NCI-H2081 (cell line): ENCODE measurements around the gene LONP2.
"Not testable (repeated sequence)": the region's sequence is repeated elsewhere in the genome, so short reads cannot be mapped to it uniquely, and the experiment has no call there.

Experiments
- DNase-seq, 2 experiments: peaks; one replicate each; lab custom pipeline; 2025; lab: John Stamatoyannopoulos, UW

LONP2 gene

GRCh38 chr16:48342591-48342990 lies 98.5 kb downstream of the LONP2 start:
- DNase-seq, result no peak

DNA sequence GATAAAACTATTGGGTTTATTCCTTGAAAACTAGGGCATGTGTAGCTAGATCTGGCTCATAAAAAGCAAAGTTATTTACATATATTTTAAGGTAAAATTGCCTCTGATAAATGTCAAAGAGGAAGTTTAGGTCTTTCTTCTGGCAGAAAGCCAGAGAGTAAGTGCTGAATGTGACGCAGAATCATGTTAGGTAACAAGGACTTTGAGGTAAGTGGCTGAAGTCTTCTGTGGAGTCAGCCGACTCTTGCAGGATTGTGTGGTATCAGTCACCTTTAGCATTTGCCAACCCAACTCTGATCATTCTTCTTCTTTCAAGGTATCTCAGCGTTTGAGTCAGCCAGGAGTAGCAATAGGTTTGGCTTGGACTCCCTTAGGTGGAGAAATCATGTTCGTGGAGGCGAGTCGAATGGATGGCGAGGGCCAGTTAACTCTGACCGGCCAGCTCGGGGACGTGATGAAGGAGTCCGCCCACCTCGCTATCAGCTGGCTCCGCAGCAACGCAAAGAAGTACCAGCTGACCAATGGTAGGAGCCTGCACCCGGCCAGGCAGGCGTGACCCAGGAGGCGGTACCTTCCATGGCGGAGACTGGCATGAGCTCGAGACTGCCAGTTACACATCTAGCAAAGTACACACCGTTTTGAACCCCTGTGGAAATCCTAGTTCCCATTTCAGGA lies 103.2 kb downstream of the LONP2 start:
- DNase-seq, result no peak

- no peak for DNase-seq
Measured at GRCh38 chr16:48347980-48348379, 103.9 kb downstream of the LONP2 start.

DNA sequence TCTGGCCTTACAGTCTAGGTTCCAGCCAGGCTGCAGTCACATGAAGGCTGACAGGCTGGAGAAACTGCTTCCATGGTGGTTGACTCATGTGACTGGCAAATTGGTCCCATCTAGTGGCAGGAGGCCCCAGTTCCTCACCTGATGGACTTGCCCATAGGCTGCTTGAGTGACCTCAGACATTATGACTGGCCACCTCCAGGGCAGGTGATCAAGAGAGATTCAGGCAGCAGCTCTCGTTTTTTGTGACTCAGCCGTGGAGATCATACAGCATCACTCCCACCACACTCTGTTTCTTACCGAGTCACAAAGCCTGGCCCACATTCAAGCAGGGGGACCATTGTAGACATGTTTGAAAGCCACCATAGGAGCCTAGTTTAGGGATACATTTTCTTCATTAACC lies 106.6 kb downstream of the LONP2 start:
- no peak for DNase-seq

GRCh38 chr16:48352648-48353390 lies 108.7 kb downstream of the LONP2 start:
- no peak for DNase-seq

DNA sequence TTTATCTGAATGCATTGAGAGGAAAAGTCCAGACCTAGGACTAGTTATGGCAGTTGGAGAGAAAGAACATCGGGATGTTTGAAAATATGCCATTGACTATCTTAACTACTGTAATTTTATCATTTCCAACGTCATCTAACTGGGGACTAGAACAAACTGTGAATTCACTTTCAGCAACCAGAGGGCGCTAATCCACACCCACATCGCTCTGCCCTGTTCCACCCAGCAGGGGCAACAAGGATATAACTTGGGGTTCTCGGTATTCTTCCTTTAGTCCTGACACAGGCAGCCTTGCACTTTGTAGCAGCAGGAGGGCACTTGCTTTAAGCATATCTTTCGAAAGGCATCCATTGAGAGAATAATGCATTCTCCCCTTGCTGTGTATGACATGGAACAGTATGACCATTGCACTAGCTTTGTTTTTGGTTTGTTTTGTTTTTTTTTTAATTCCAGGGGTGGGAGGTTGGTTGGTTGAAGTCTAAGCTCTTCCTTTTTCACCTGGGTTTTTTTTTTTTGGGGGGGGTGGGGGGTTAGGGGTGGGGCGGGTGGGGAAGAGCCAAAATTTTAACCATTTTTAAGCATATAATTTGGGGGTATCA lies 109.6 kb downstream of the LONP2 start:
- DNase-seq, result peak; percentile 43 to 57

DNA sequence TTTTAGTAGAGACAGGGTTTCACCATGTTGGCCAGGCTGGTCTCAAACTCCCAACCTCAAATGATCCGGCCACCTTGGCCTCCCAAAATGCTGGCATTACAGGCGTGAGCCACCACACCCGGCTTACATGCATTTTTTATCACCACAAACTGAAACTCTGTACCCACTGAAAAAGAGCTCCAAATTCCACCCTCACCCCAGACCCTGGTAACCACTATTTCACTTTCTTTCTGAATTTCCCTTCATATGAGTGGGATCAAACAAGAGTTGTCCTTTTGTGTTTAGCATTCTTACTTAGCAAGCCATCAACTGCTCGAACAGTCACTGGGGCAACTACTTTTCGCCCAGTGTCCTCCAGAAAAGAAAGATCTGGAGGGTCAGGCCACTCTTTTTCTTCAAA lies 110.3 kb downstream of the LONP2 start:
- not testable (repeated sequence) for DNase-seq

- no peak for DNase-seq
Measured at GRCh38 chr16:48354877-48355855, 111.1 kb downstream of the LONP2 start.

GRCh38 chr16:48356633-48357376 lies 112.7 kb downstream of the LONP2 start:
- no peak for DNase-seq

- no peak for DNase-seq
Measured at GRCh38 chr16:48358419-48358818, 114.3 kb downstream of the LONP2 start.

DNA sequence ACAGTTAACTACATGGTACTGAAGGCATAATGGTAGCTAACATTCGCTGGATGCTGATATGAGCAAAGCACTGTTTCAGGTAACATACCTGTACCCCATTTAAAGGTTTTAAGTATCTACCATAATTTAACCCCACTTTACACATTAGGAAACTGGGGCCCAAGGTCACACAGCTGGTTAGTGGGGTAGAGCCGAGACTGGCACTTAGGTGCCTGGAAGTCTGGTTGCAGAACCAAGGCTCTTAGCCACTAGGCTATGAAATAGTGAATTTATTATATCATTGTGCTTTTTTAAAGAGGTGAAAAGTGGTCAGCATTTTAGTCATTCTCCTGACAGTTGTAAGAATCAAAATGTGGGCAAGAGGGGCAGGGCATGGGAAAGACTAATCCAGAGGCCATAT lies 115.9 kb downstream of the LONP2 start:
- DNase-seq, result no peak

GRCh38 chr16:48361012-48361411 lies 116.9 kb downstream of the LONP2 start:
- no peak for DNase-seq

DNA sequence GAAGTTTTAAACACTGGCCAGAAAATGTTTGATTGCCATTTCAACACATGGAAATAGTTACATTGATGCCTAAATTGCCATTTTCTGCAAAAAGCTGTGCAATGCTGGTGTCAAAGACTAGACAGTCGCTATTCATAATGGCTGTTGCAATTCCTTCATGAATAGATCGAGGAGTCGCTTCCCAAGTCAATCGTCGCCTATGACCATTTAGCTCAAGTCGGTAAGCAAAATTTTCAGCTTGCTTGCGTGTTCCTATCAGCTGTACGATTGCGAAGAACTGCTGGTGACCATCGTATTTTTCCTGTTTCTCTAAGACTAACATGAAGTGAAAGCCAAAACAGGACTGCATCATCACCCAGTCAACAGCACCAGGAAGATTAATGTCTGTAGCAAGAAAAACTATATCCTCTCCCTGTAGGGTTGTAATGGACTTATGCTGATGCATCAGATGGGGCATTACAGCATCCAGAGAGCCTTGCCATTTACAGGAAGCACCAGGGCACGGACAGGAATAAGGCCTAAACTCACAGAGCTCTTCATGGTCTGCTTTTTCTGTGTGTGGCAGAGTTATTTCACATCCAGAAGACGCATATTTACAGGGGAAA lies 117.5 kb downstream of the LONP2 start:
- no peak for DNase-seq

DNA sequence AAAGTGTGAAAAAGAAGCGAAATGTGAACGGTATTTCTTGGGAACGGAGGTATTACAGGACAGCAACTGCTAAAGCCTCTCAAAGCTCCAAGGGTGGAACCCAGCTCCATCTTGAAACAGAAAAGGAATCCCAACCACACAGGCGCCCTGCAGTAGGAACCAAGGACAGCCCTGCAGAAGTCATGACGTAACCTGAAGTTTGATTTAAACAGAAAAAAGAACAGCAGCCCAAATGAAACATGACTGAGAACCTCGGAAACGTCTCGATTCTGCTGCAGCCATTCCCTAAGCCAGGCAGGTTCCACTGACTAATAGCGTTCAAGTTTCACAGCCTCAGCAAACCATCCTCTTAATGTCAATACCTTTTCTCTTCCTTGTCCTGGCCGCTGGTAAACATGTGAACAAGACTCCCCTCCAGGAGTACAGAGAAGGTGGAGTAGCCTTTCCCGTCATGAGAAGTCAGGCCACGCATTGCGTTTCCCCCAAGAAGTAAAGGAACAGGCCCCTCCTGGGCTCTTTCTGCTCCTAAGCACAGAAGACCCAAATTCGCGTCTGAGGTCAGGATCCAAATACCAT lies 121.0 kb downstream of the LONP2 start:
- DNase-seq, result no peak

GRCh38 chr16:48365601-48366164 lies 121.6 kb downstream of the LONP2 start:
- DNase-seq, result peak; percentile 66 to 82

- DNase-seq, result peak in 1 of 2 experiments; percentile 25
Measured at GRCh38 chr16:48366165-48367093, 122.3 kb downstream of the LONP2 start.

DNA sequence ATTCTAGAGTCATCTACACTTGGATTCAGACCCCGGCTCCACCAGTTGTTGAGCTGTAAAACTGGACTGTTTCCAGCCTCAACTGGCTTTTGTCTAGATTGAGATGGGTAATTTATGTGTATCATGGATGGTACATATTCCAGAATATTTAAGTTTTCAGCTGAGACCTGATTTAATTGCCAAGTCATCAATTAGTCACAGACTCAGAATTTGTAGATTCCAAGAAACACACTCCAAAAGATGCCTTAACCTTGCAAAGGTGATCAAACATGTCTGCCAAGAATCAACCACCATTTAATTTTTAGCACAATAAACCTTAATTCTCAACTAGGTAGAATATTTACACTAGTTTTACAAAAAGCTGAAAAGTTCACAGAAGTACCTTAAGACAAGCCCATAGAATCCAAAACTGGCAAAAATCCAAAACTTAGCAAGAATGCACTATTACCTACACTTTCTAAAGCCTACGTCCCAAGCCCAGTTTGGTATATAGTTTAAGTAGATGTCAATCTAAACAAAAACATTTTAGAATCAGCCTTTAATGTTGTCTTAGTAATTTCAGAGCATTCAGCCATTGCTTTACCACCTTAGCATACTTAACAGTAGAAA lies 123.4 kb downstream of the LONP2 start:
- DNase-seq, result no peak

DNA sequence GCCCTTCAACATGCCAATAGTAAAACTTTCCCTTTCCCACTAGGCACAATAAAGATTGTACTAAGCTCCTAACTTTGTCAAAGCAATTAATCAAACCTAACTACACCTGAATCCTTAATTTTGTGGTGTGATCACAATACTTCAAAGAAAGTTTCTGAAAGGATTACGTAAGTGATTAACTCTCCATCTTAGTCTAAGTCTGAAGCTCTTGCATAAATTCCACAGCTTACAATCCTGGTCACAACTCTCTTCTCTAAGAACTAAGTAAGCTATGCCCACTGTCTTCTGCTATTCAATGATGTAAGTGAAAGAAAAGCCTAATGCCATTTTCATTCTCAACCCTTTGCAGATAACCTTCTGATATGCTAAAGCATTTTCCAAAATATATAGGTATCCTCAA lies 125.7 kb downstream of the LONP2 start:
- DNase-seq, result no peak

- DNase-seq, result no peak
Measured at GRCh38 chr16:48370229-48370628, 126.1 kb downstream of the LONP2 start.
